GM12873 (cell line): ENCODE measurements around the gene GPC3.

Experiments used
- TF ChIP-seq, protein P1 (sequence below): IDR thresholded peaks from 2 replicates; pipeline ENCODE4 v1.5.1; 2012; ENCODE audit warnings: low read depth, mild to moderate bottlenecking, moderate library complexity, low read length, control low read depth; ENCODE audit not compliant: insufficient read depth; ENCODE audit errors: missing control alignments

GPC3 gene

DNA sequence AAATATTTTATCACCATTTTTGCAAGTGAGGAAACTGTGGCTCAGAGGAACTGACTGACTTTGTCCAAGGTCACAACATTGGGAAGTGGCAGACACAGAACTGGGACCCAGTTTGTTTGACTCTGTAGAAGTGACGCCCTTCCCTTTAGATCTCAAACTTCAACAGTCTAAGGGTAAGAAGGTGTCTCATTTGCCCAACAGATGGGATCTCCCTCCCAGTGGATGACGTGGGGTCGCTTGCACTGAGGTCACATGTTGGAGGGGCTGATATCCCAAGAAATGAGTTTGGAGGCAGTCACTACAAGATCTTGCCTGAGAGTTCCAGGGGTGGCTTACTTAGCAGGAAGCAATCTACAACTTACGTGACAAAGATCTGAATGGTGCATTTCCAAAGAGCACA, 397.6 kb downstream of the GPC3 start:
- TF ChIP-seq, protein P1, sequence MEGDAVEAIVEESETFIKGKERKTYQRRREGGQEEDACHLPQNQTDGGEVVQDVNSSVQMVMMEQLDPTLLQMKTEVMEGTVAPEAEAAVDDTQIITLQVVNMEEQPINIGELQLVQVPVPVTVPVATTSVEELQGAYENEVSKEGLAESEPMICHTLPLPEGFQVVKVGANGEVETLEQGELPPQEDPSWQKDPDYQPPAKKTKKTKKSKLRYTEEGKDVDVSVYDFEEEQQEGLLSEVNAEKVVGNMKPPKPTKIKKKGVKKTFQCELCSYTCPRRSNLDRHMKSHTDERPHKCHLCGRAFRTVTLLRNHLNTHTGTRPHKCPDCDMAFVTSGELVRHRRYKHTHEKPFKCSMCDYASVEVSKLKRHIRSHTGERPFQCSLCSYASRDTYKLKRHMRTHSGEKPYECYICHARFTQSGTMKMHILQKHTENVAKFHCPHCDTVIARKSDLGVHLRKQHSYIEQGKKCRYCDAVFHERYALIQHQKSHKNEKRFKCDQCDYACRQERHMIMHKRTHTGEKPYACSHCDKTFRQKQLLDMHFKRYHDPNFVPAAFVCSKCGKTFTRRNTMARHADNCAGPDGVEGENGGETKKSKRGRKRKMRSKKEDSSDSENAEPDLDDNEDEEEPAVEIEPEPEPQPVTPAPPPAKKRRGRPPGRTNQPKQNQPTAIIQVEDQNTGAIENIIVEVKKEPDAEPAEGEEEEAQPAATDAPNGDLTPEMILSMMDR = no peak

DNA sequence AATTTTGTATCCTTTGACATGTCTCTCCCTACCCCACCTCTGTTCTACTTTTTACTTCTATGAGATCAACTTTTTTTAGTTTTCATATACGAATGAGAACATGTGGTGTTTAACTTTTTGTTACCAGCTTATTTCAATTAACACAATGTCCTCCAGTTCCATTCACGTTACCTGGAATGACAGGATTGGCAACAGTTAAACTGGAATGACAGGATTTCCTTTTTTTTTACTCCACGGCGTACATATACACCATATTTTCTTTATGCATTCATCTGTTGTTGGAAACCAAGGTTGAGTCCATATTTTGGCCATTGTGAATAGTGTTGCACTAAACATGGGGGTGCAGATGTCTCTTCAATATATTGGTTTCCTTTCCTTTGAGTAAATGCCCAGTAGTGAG, 398.3 kb downstream of the GPC3 start:
- TF ChIP-seq, protein P1 = no peak

DNA sequence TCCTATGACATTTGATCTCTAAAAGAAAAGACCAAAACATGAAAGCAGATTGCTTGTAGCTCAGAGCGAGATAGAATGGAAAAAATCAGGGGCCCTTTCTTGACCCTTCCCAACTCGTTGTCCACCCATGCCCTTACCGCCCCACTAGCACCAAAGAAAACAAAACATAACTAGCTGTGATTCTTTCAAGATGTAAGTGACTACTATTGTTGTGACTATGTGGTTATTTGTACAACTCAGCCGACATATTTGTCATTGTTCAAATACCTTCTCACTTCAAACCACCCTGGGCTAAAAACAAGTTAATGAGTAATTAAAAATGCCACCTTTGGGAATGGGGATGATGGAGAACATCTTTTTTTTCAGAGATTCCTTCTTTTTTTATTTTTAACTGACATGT, 399.0 kb downstream of the GPC3 start:
- TF ChIP-seq, protein P1 = no peak

DNA sequence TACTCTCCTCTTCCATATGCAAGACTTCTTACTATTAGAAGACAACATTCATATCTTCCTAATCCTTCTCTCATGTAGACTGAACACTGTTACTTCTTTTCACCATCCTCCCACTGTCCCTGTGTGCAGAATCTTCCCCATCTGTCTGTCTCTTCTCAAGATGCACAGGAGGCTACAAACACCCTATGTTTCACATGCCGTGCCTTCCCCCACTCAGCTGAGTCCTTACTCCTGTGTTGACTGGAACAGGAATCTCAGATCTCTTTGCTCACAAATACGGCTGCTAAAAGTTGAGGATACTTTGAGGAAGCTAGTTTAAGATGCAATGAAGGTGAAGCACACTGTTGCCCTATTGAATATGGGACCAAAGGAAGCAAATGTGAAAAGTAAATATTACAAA, 401.6 kb downstream of the GPC3 start:
- TF ChIP-seq, protein P1 = no peak

DNA sequence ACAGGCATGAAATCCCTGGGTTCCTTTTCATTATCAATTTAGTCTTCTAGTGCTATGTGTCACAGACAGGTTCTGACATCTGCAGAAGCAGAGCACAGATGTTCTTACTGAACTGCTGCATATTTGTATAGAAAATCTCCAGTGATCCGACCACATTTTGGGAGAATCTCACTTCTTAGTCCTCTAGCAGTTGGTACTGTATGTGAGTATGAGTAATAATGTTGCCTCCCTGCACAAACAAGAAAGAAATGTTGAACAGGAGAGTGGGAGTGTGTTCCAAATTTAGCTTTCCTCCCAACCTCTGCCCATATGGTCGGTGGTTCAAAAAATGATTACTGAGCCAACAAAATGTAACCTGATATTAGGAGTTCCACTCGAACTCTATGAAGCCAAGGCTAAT, 404.8 kb downstream of the GPC3 start:
- TF ChIP-seq, protein P1 = no peak

DNA sequence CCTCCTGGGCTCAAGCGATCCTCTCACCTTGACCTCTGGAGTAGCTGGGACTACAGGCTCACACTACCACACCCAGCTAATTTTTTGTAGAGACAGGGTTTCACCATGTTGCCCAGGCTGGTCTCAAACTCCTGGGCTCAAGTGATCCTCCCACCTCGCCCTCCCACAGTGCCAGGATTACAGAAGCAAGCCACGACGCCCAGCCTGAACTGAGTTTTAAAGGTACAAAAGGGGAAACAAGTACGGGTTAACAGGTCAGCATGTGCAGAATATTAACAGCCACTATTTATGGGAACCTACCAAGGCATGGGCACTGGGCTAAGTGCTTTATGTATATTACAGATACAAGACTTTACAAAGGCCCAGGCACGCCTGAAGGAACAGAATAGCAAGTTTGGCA, 405.8 kb downstream of the GPC3 start:
- TF ChIP-seq, protein P1 = no peak

DNA sequence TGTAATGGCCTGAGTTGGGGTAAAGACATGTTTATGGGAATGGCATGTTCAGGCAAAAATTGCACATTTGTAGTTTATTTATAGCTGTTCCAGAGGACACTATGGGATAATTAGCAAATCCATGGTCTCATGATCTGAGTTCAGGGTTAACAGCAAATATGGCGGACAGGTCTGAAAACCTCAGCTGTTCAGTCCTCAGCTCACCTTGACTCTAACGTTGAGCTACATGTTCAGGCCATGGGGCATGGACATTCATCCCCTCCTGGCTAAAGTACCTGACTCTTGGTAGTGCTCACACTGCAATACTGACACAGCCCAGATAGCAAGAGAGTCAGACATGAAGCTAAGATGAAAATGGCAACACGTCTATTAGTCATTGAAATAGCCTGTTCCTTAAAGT, 408.5 kb downstream of the GPC3 start:
- TF ChIP-seq, protein P1 = no peak
